Measurements from ENCODE around the gene MNDA. TPM values are rescaled to one million over a fixed set of nuclear protein-coding genes. Genes with fewer than 3 reads are reported as not detected.

Gene MNDA
- total and polyA plus RNA-seq, 2 donors (not counting 1 experiment from before 2014, with no cell fraction given): not detected

GRCh38 chr1:158873141-158873540, 42.0 kb downstream of the MNDA start:
- Histone ChIP-seq H3K79me2 (ENCODE audit: control insufficient read depth, insufficient read depth, low read length) (no peaks in the 10 kb centered on the region), H3K4me1 (ENCODE audit: control insufficient read depth, extremely low read depth, insufficient read depth, low read length) (no peaks in the 10 kb centered on the region), H3K4me2 (ENCODE audit: extremely low read depth, insufficient read depth, low read length) (no peak overlapping the region), H3K9ac (ENCODE audit: insufficient read depth, low read length) (no peak overlapping the region), H2AFZ (ENCODE audit: low read length) (no peak overlapping the region), H3K9me3 (ENCODE audit: control insufficient read depth, insufficient read depth, low read depth, low read length) (no peaks in the 10 kb centered on the region), H3K27ac (ENCODE audit: insufficient read depth, low read length) (no peak overlapping the region), H4K20me1 (ENCODE audit: control insufficient read depth, extremely low read depth, insufficient read depth, low read length) (no peaks in the 10 kb centered on the region), H3K36me3 (ENCODE audit: control insufficient read depth, insufficient read depth, low read length) (no peaks in the 10 kb centered on the region), H3K27me3 (ENCODE audit: control insufficient read depth, insufficient read depth, low read length) (no peaks in the 10 kb centered on the region), H3K4me3 (replicated peaks in 1 of 4; ENCODE audit: control extremely low read depth in 1 of 4, insufficient read depth in 1 of 4, low read depth in 3 of 4, low read length in 4 of 4) (no peak overlapping the region)
- TF ChIP-seq EZH2 (IDR thresholded peaks at IDR 0.05; ENCODE audit: low read length, missing control alignments) (no peak), CTCF (conservative IDR thresholded peaks at IDR 0.05 in 1 of 2, IDR thresholded peaks at IDR 0.05 in 1 of 2; ENCODE audit: low read depth in 1 of 2, low read length in 2 of 2) (no peak)
- DNase-seq (ENCODE audit: low read depth in 2 of 2): no peak

- Histone ChIP-seq H3K79me2 (ENCODE audit: control insufficient read depth, insufficient read depth, low read length) (no peaks in the 10 kb centered on the region), H3K4me1 (ENCODE audit: control insufficient read depth, extremely low read depth, insufficient read depth, low read length) (no peaks in the 10 kb centered on the region), H3K4me2 (ENCODE audit: extremely low read depth, insufficient read depth, low read length) (no peak overlapping the region), H3K9me3 (ENCODE audit: control insufficient read depth, insufficient read depth, low read depth, low read length) (no peaks in the 10 kb centered on the region), H2AFZ (ENCODE audit: low read length) (no peak overlapping the region), H3K36me3 (ENCODE audit: control insufficient read depth, insufficient read depth, low read length) (no peaks in the 10 kb centered on the region), H3K27me3 (ENCODE audit: control insufficient read depth, insufficient read depth, low read length) (no peaks in the 10 kb centered on the region), H3K27ac (ENCODE audit: insufficient read depth, low read length) (no peak overlapping the region), H4K20me1 (ENCODE audit: control insufficient read depth, extremely low read depth, insufficient read depth, low read length) (no peaks in the 10 kb centered on the region), H3K4me3 (replicated peaks in 1 of 4; ENCODE audit: control extremely low read depth in 1 of 4, insufficient read depth in 1 of 4, low read depth in 3 of 4, low read length in 4 of 4) (no peak overlapping the region), H3K9ac (ENCODE audit: insufficient read depth, low read length) (no peak overlapping the region)
- TF ChIP-seq EZH2 (IDR thresholded peaks at IDR 0.05; ENCODE audit: low read length, missing control alignments): no peak
- TF ChIP-seq CTCF (conservative IDR thresholded peaks at IDR 0.05 in 1 of 2, IDR thresholded peaks at IDR 0.05 in 1 of 2; ENCODE audit: low read depth in 1 of 2, low read length in 2 of 2): no peak
- DNase-seq (ENCODE audit: low read depth in 2 of 2): no peak
Measured at GRCh38 chr1:158893654-158894053, 62.5 kb downstream of the MNDA start.

GRCh38 chr1:158898722-158899121, 67.6 kb downstream of the MNDA start:
- Histone ChIP-seq H4K20me1 (ENCODE audit: control insufficient read depth, extremely low read depth, insufficient read depth, low read length) (no peaks in the 10 kb centered on the region), H3K79me2 (ENCODE audit: control insufficient read depth, insufficient read depth, low read length) (no peaks in the 10 kb centered on the region), H3K27ac (ENCODE audit: insufficient read depth, low read length) (no peak overlapping the region), H3K36me3 (ENCODE audit: control insufficient read depth, insufficient read depth, low read length) (no peaks in the 10 kb centered on the region), H3K9me3 (ENCODE audit: control insufficient read depth, insufficient read depth, low read depth, low read length) (no peaks in the 10 kb centered on the region), H3K9ac (ENCODE audit: insufficient read depth, low read length) (no peak overlapping the region), H3K4me3 (replicated peaks in 1 of 4; ENCODE audit: control extremely low read depth in 1 of 4, insufficient read depth in 1 of 4, low read depth in 3 of 4, low read length in 4 of 4) (no peak overlapping the region), H3K4me1 (ENCODE audit: control insufficient read depth, extremely low read depth, insufficient read depth, low read length) (no peaks in the 10 kb centered on the region), H3K27me3 (ENCODE audit: control insufficient read depth, insufficient read depth, low read length) (no peaks in the 10 kb centered on the region), H2AFZ (ENCODE audit: low read length) (no peak overlapping the region), H3K4me2 (ENCODE audit: extremely low read depth, insufficient read depth, low read length) (no peak overlapping the region)
- DNase-seq (ENCODE audit: low read depth in 2 of 2): no peak
- no peak for TF ChIP-seq EZH2 (IDR thresholded peaks at IDR 0.05; ENCODE audit: low read length, missing control alignments)
- TF ChIP-seq CTCF (conservative IDR thresholded peaks at IDR 0.05 in 1 of 2, IDR thresholded peaks at IDR 0.05 in 1 of 2; ENCODE audit: low read depth in 1 of 2, low read length in 2 of 2): no peak

Other genes with a start within 250 kb of the MNDA start
- gene OR10Z1, start 226.1 kb upstream of the MNDA start, total RNA-seq: under 0.01 TPM in 1 of 2 replicates, not detected in the other
- not detected in 2 replicates for gene OR10Z1, start 226.1 kb upstream of the MNDA start, polyA plus RNA-seq
- under 0.01 and 0.17 TPM in 2 replicates for gene SPTA1, start 144.6 kb upstream of the MNDA start, total RNA-seq
- 0.07 TPM in 1 of 2 replicates, not detected in the other for gene SPTA1, start 144.6 kb upstream of the MNDA start, polyA plus RNA-seq
- gene OR6K2, start 130.7 kb upstream of the MNDA start, total RNA-seq: not detected in 2 replicates
- gene OR6K2, start 130.7 kb upstream of the MNDA start, polyA plus RNA-seq: not detected in 2 replicates
- not detected in 2 replicates for gene OR6K3, start 110.6 kb upstream of the MNDA start, total RNA-seq
- not detected in 2 replicates for gene OR6K3, start 110.6 kb upstream of the MNDA start, polyA plus RNA-seq
- not detected in 2 replicates for gene OR6K6, start 76.6 kb upstream of the MNDA start, total RNA-seq
- gene OR6K6, start 76.6 kb upstream of the MNDA start, polyA plus RNA-seq: not detected in 2 replicates
- gene OR6N1, start 59.2 kb upstream of the MNDA start, total RNA-seq: not detected in 2 replicates
- gene OR6N1, start 59.2 kb upstream of the MNDA start, polyA plus RNA-seq: not detected in 2 replicates
- gene OR6N2, start 50.1 kb upstream of the MNDA start, total RNA-seq: not detected in 2 replicates
- gene OR6N2, start 50.1 kb upstream of the MNDA start, polyA plus RNA-seq: not detected in 2 replicates
- gene PYHIN1, start 100.2 kb downstream of the MNDA start, total RNA-seq: not detected in 2 replicates
- gene PYHIN1, start 100.2 kb downstream of the MNDA start, polyA plus RNA-seq: not detected in 2 replicates
- 134 and 141 TPM in 2 replicates for gene IFI16, start 178.6 kb downstream of the MNDA start, total RNA-seq
- gene IFI16, start 178.6 kb downstream of the MNDA start, polyA plus RNA-seq: 193 and 223 TPM in 2 replicates
- not detected in 2 replicates for gene AIM2, start 245.4 kb downstream of the MNDA start, total RNA-seq
- gene AIM2, start 245.4 kb downstream of the MNDA start, polyA plus RNA-seq: not detected in 2 replicates